MG63 (cell line): Measurements from ENCODE around the gene PLXNA1. TPM values are rescaled to one million over a fixed set of nuclear protein-coding genes. Genes with fewer than 3 reads are reported as not detected.

Experiments
- DNase-seq: peaks from one replicate; pipeline ENCODE4 v3.0.0-alpha.2; 2020
- H3K27me3 ChIP-seq: fragments of 250-450 bp; sonication (Bioruptor Pico); 2 replicates; pipeline ENCODE4 v1.5.1; 2020; ENCODE audit warnings: mild to moderate bottlenecking, moderate library complexity
- H3K36me3 ChIP-seq: fragments of 250-450 bp; sonication (Bioruptor Pico); 2 replicates; pipeline ENCODE4 v1.5.1; 2020; ENCODE audit warnings: mild to moderate bottlenecking, moderate library complexity
- H3K4me3 ChIP-seq: fragments of 250-450 bp; sonication (Bioruptor Pico); 2 replicates; pipeline ENCODE4 v1.5.1; 2020; ENCODE audit warnings: mild to moderate bottlenecking, moderate library complexity
- H3K9me3 ChIP-seq: fragments of 250-450 bp; sonication (Bioruptor Pico); 2 replicates; pipeline ENCODE4 v1.5.1; 2020; ENCODE audit warnings: mild to moderate bottlenecking, moderate library complexity
- total RNA-seq: library from RNA; depleted of rRNA; stranded (reverse); fragments of >200 nt; shearing (Covaris generic); gene quantifications from 2 replicates; pipeline ENCODE4 v1.2.3, GENCODE V29; 2014; ENCODE audit warnings: low replicate concordance

Gene PLXNA1
- total RNA-seq, 1 experiment from 2014 or later, result 54.2 TPM

- DNase-seq, result no peak
- no peak overlapping the region for H3K4me3 ChIP-seq
- peaks cover 73% of the 10 kb centered on the region for H3K36me3 ChIP-seq
- no peaks in the 10 kb centered on the region for H3K9me3 ChIP-seq
- H3K27me3 ChIP-seq, result no peaks in the 10 kb centered on the region
These were observed 31.8 kb downstream of the PLXNA1 start for GRCh38 chr3:127014536-127015281.

GRCh38 chr3:127015282-127016042, 32.5 kb downstream of the PLXNA1 start:
- H3K27me3 ChIP-seq, result no peaks in the 10 kb centered on the region
- H3K4me3 ChIP-seq, result no peak overlapping the region
- no peak for DNase-seq
- no peaks in the 10 kb centered on the region for H3K9me3 ChIP-seq
- H3K36me3 ChIP-seq, result peaks cover 78% of the 10 kb centered on the region

GRCh38 chr3:127016043-127016343, 33.1 kb downstream of the PLXNA1 start:
- Histone ChIP-seq H3K27me3 (no peaks in the 10 kb centered on the region), H3K4me3 (no peak overlapping the region), H3K36me3 (peaks cover 80% of the 10 kb centered on the region), H3K9me3 (no peaks in the 10 kb centered on the region)
- DNase-seq, result no peak

- Histone ChIP-seq H3K4me3 (no peak overlapping the region), H3K9me3 (no peaks in the 10 kb centered on the region), H3K27me3 (no peaks in the 10 kb centered on the region), H3K36me3 (peaks cover 80% of the 10 kb centered on the region)
- no peak for DNase-seq
These were observed 33.5 kb downstream of the PLXNA1 start for GRCh38 chr3:127016461-127016860.

GRCh38 chr3:127017229-127017628, 34.3 kb downstream of the PLXNA1 start:
- DNase-seq, result no peak
- Histone ChIP-seq H3K36me3 (peaks cover 78% of the 10 kb centered on the region), H3K9me3 (no peaks in the 10 kb centered on the region), H3K4me3 (no peak overlapping the region), H3K27me3 (no peaks in the 10 kb centered on the region)

GRCh38 chr3:127017781-127018180, 34.9 kb downstream of the PLXNA1 start:
- H3K4me3 ChIP-seq, result no peak overlapping the region

GRCh38 chr3:127018306-127018828, 35.5 kb downstream of the PLXNA1 start:
- no peaks in the 10 kb centered on the region for H3K27me3 ChIP-seq
- DNase-seq, result no peak
- H3K9me3 ChIP-seq, result no peaks in the 10 kb centered on the region
- peaks cover 82% of the 10 kb centered on the region for H3K36me3 ChIP-seq
- no peak overlapping the region for H3K4me3 ChIP-seq

More at GRCh38 chr3:127017781-127018180, 34.9 kb downstream of the PLXNA1 start:
- no peak for DNase-seq
- no peaks in the 10 kb centered on the region for H3K27me3 ChIP-seq
- H3K9me3 ChIP-seq, result no peaks in the 10 kb centered on the region
- H3K36me3 ChIP-seq, result peaks cover 78% of the 10 kb centered on the region

GRCh38 chr3:127019449-127019848, 36.5 kb downstream of the PLXNA1 start:
- Histone ChIP-seq H3K36me3 (peaks cover 84% of the 10 kb centered on the region), H3K27me3 (no peaks in the 10 kb centered on the region), H3K4me3 (no peak overlapping the region), H3K9me3 (no peaks in the 10 kb centered on the region)
- peak; percentile 41 for DNase-seq

- no peak for DNase-seq
- no peaks in the 10 kb centered on the region for H3K27me3 ChIP-seq
- H3K4me3 ChIP-seq, result no peak overlapping the region
- no peaks in the 10 kb centered on the region for H3K9me3 ChIP-seq
- H3K36me3 ChIP-seq, result peaks cover 84% of the 10 kb centered on the region
These were observed 37.6 kb downstream of the PLXNA1 start for GRCh38 chr3:127020543-127020942.

GRCh38 chr3:127022849-127023248, 39.9 kb downstream of the PLXNA1 start:
- H3K36me3 ChIP-seq, result peaks cover 83% of the 10 kb centered on the region
- DNase-seq, result no peak
- no peak overlapping the region for H3K4me3 ChIP-seq
- H3K27me3 ChIP-seq, result no peaks in the 10 kb centered on the region
- H3K9me3 ChIP-seq, result no peaks in the 10 kb centered on the region

- Histone ChIP-seq H3K9me3 (no peaks in the 10 kb centered on the region), H3K36me3 (peaks cover 83% of the 10 kb centered on the region), H3K27me3 (no peaks in the 10 kb centered on the region), H3K4me3 (no peak overlapping the region)
- DNase-seq, result no peak
These were observed 42.5 kb downstream of the PLXNA1 start for GRCh38 chr3:127025456-127025855.

GRCh38 chr3:127026036-127026435, 43.1 kb downstream of the PLXNA1 start:
- Histone ChIP-seq H3K36me3 (peaks cover 83% of the 10 kb centered on the region), H3K4me3 (no peak overlapping the region), H3K9me3 (no peaks in the 10 kb centered on the region), H3K27me3 (no peaks in the 10 kb centered on the region)
- DNase-seq, result no peak

- no peak overlapping the region for H3K4me3 ChIP-seq
- H3K27me3 ChIP-seq, result no peaks in the 10 kb centered on the region
- peaks cover 80% of the 10 kb centered on the region for H3K36me3 ChIP-seq
- H3K9me3 ChIP-seq, result no peaks in the 10 kb centered on the region
- no peak for DNase-seq
These were observed 43.7 kb downstream of the PLXNA1 start for GRCh38 chr3:127026661-127027060.

- Histone ChIP-seq H3K9me3 (no peaks in the 10 kb centered on the region), H3K27me3 (no peaks in the 10 kb centered on the region), H3K4me3 (no peak overlapping the region), H3K36me3 (peaks cover 81% of the 10 kb centered on the region)
- no peak for DNase-seq
These were observed 44.3 kb downstream of the PLXNA1 start for GRCh38 chr3:127027061-127027735.

- peaks cover 77% of the 10 kb centered on the region for H3K36me3 ChIP-seq
- H3K27me3 ChIP-seq, result no peaks in the 10 kb centered on the region
These were observed 45.1 kb downstream of the PLXNA1 start for GRCh38 chr3:127027811-127028548.

GRCh38 chr3:127028781-127029657, 46.1 kb downstream of the PLXNA1 start:
- peaks cover 70% of the 10 kb centered on the region for H3K36me3 ChIP-seq
- H3K27me3 ChIP-seq, result no peaks in the 10 kb centered on the region
- H3K9me3 ChIP-seq, result no peaks in the 10 kb centered on the region
- no peak for DNase-seq
- H3K4me3 ChIP-seq, result no peak overlapping the region

More at GRCh38 chr3:127027811-127028548, 45.1 kb downstream of the PLXNA1 start:
- DNase-seq, result no peak
- H3K9me3 ChIP-seq, result no peaks in the 10 kb centered on the region
- no peak overlapping the region for H3K4me3 ChIP-seq
